ENCODE measurements around the gene MANBA.
"Not testable (repeated sequence)": the region's sequence is repeated elsewhere in the genome, so short reads cannot be mapped to it uniquely, and the experiment has no call there.

The MANBA gene

GRCh38 chr4:102667001-102667400 is 93.8 kb downstream of the MANBA start:
- DNase-seq: no peak

GRCh38 chr4:102665527-102665926 is 95.2 kb downstream of the MANBA start:
- no peak for DNase-seq

GRCh38 chr4:102663073-102663472 is 97.7 kb downstream of the MANBA start:
- peak; percentile 5 to 13 for DNase-seq

GRCh38 chr4:102657206-102657605 is 103.6 kb downstream of the MANBA start:
- no peak for DNase-seq

GRCh38 chr4:102647117-102647516 is 113.7 kb downstream of the MANBA start:
- DNase-seq: no peak

- no peak for DNase-seq
Observed at GRCh38 chr4:102642631-102643298, 118.0 kb downstream of the MANBA start.

GRCh38 chr4:102641793-102642192 is 119.0 kb downstream of the MANBA start:
- DNase-seq: no peak

GRCh38 chr4:102640669-102641068 is 120.1 kb downstream of the MANBA start:
- DNase-seq: no peak

GRCh38 chr4:102639598-102639997 is 121.2 kb downstream of the MANBA start:
- DNase-seq: no peak

GRCh38 chr4:102638621-102639020 is 122.1 kb downstream of the MANBA start:
- no peak for DNase-seq

- DNase-seq: no peak
Observed at GRCh38 chr4:102637391-102637790, 123.4 kb downstream of the MANBA start.

- no peak for DNase-seq
Observed at GRCh38 chr4:102633100-102633499, 127.7 kb downstream of the MANBA start.

GRCh38 chr4:102632241-102633065 is 128.3 kb downstream of the MANBA start:
- DNase-seq: no peak

- DNase-seq: no peak
Observed at GRCh38 chr4:102631616-102632015, 129.2 kb downstream of the MANBA start.

GRCh38 chr4:102629673-102630072 is 131.1 kb downstream of the MANBA start:
- no peak for DNase-seq

GRCh38 chr4:102627831-102628523 is 132.8 kb downstream of the MANBA start:
- DNase-seq: no peak

- DNase-seq: peak; percentile 81 to 85
Observed at GRCh38 chr4:102625232-102625930, 135.4 kb downstream of the MANBA start.

GRCh38 chr4:102624505-102624904 is 136.3 kb downstream of the MANBA start:
- no peak for DNase-seq

GRCh38 chr4:102623622-102624021 is 137.1 kb downstream of the MANBA start:
- peak in 1 of 2 experiments; percentile 7 for DNase-seq

GRCh38 chr4:102620697-102621497 is 139.9 kb downstream of the MANBA start:
- DNase-seq: peak; percentile 66 to 75

GRCh38 chr4:102619776-102620631 is 140.8 kb downstream of the MANBA start:
- not testable (repeated sequence) for DNase-seq
